ENCODE data around the gene VPS13D. TPM values are rescaled to one million over a fixed set of nuclear protein-coding genes. Genes with fewer than 3 reads are reported as not detected.

VPS13D gene
- total RNA-seq, 4 donors from 2014 or later = 137 to 238 (median 191) TPM

DNA sequence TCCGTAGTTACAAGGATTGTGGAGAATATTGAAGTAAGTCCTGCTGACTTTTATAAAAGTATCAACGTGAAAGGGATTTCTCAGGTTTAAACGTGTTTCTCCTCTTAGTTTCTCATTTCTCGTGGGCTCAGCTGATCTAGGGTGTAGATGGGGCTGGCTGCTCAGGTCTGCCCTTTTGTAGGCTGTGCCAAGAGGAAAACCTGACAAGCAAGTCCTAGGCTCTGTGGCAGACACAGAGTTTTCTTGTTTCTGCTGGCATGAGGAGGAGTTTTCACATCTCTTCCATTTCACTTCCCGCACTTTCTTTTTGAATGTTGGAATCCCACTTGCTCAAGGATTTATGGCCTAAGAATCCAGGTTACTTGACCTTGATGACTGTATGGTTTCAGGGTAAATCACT, 14.8 kb downstream of the VPS13D start:
- Histone ChIP-seq H3K27ac (peak overlapping the region in 1 of 3 donors; percentile 5), H3K9me3 (no peaks in the 10 kb centered on the region), H3K4me1 (peaks cover 9 to 21% of the 10 kb centered on the region in 2 donors), H3K27me3 (no peaks in the 10 kb centered on the region), H3K4me3 (replicated peaks in 1 of 3) (no peak overlapping the region), H3K36me3 (peaks cover 27 to 34% of the 10 kb centered on the region in 2 donors)
- 75 to 77% methylated on average over 5 of the region's 5 CpGs for WGBS, 2 donors
- intact Hi-C loops (cut with DNase I) = no loop called here
- peak in 1 of 2 donors; percentile 15 for DNase-seq
- TF ChIP-seq CTCF (IDR thresholded peaks at IDR 0.05) = no peak
- TF ChIP-seq POLR2A (IDR thresholded peaks at IDR 0.05) = no peak

DNA sequence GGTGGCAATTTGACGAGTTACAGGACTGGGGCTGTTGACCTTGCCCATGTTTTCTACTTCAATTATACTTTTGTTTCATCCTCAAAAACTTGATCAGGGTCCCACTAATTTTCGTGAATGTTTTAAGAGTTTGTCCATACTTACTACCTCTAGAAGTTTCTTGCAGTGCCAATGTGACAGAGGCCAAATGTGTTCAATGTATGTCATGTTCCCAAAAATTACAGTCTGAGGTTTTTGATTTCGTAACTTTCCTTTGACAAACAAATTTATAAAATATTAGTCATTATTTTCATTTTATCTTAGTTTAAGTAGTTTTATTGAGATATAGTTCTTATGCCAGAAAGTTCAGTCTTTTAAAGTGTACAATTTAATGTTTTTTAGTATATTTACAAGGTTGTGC, 15.3 kb downstream of the VPS13D start:
- no peak for DNase-seq
- 64 to 97% methylated on average over 3 of the region's 3 CpGs for WGBS, 2 donors
- Histone ChIP-seq H3K27ac (no peak overlapping the region), H3K9me3 (no peaks in the 10 kb centered on the region), H3K36me3 (peaks cover 33 to 39% of the 10 kb centered on the region in 2 donors), H3K27me3 (no peaks in the 10 kb centered on the region), H3K4me3 (replicated peaks in 1 of 3) (no peak overlapping the region), H3K4me1 (peaks cover 9 to 21% of the 10 kb centered on the region in 2 donors)
- no peak for TF ChIP-seq POLR2A (IDR thresholded peaks at IDR 0.05)
- intact Hi-C loops (cut with DNase I) = no loop called here

DNA sequence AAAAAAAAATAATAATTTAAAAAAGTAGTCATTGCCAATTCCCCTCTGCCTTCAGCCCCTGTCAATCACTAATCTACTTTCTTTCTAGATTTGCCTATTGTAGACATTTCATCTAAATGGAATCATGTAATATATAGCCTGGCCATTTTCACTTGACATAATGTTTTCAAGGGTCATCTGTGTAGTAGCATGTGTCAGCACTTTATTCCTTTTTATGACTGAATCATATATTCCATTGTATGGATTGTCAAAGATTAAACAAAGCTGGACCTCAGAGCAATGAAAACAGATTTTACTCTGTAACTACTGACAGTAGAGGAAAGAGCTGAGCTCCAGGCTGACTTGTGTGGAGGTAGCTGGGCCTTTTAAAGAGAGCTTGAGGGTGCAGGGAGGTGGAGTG, 15.9 kb downstream of the VPS13D start:
- H3K36me3 ChIP-seq = peaks cover 38 to 43% of the 10 kb centered on the region in 2 donors
- H3K27me3 ChIP-seq = no peaks in the 10 kb centered on the region
- H3K4me1 ChIP-seq = peaks cover 9 to 21% of the 10 kb centered on the region in 2 donors
- intact Hi-C loops (cut with DNase I) = no loop called here
- H3K9me3 ChIP-seq = no peaks in the 10 kb centered on the region
- no peak overlapping the region for H3K4me3 ChIP-seq (replicated peaks in 1 of 3)
- TF ChIP-seq CTCF (IDR thresholded peaks at IDR 0.05) = no peak
- TF ChIP-seq POLR2A (IDR thresholded peaks at IDR 0.05) = no peak
- peak; percentile 25 to 32 for DNase-seq
- H3K27ac ChIP-seq = no peak overlapping the region

DNA sequence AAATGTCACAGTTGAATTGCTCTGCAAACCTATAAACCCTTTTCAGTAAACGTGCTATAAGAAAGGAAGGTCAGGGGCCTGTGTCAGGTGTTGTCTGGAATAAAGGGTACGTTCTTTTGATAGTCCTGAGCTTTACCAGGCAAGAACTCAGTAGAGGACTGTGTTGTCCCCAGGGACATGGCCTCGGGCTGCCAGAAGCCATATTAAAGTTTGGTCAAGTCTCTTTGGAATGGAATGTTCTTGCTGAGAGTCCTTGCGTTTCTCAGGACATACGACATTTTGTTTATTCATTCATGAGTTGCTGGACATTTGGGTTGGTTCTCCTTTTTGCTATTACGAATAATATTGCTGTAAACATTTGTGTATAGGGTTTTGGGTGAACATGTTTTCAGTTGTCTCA, 16.8 kb downstream of the VPS13D start:
- H3K4me3 ChIP-seq (replicated peaks in 1 of 3) = no peak overlapping the region
- no peak for DNase-seq
- peaks cover 9 to 21% of the 10 kb centered on the region in 2 donors for H3K4me1 ChIP-seq
- intact Hi-C loops (cut with DNase I) = no loop called here
- no peaks in the 10 kb centered on the region for H3K9me3 ChIP-seq
- H3K27ac ChIP-seq = no peak overlapping the region
- TF ChIP-seq CTCF (IDR thresholded peaks at IDR 0.05) (no peak), POLR2A (IDR thresholded peaks at IDR 0.05) (no peak)
- H3K36me3 ChIP-seq = peaks cover 43 to 50% of the 10 kb centered on the region in 2 donors
- 88 to 91% methylated on average over 6 of the region's 6 CpGs for WGBS, 2 donors
- no peaks in the 10 kb centered on the region for H3K27me3 ChIP-seq

DNA sequence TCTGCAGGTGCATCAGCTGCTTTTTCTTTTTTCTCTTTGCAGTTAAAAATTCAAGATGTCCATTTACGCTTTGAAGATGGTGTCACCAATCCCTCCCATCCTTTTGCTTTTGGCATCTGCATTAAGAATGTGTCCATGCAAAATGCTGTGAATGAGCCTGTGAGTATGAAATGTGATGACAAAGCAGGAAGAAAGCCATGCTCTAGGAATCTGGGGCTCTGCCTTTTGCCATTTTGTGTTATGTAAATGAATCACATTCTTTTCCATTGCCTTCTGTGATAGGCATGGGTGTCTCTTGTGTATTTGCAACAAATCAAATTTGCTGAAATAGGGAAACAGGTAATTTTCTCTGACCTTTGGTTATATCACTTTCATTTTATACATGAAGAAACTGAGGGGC, 19.4 kb downstream of the VPS13D start:
- Histone ChIP-seq H3K4me1 (peaks cover 9 to 18% of the 10 kb centered on the region in 2 donors), H3K4me3 (replicated peaks in 1 of 3) (no peak overlapping the region), H3K27ac (no peak overlapping the region), H3K9me3 (no peaks in the 10 kb centered on the region), H3K36me3 (peaks cover 46 to 50% of the 10 kb centered on the region in 2 donors), H3K27me3 (no peaks in the 10 kb centered on the region)
- 98 to 100% methylated on average over 1 of the region's 1 CpG for WGBS, 2 donors
- TF ChIP-seq POLR2A (IDR thresholded peaks at IDR 0.05) = no peak
- TF ChIP-seq CTCF (IDR thresholded peaks at IDR 0.05) = no peak
- intact Hi-C loops (cut with DNase I) = no loop called here
- no peak for DNase-seq

DNA sequence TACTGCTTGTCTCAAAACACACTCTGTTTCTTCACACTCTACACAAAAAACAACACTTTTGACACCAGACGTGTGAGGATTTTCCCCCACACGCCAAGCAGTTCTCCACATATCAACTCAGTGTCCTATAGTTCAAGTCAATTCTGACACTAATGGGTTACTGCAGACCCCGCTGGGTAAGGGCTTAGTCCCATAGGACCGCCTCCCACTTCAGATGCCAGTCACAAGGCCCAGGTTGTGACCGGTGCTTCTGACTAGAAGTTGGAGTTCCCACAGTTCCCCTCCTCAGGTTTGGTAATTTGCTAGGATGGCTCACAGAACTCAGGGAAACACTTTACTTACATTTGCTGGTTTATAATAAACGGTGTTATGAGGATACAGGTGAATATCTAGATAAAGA, 19.9 kb downstream of the VPS13D start:
- TF ChIP-seq POLR2A (IDR thresholded peaks at IDR 0.05) (no peak), CTCF (IDR thresholded peaks at IDR 0.05) (no peak)
- intact Hi-C loops (cut with DNase I) = no loop called here

More for the DNA sequence above, 19.9 kb downstream of the VPS13D start:
- H3K36me3 ChIP-seq = peaks cover 43 to 45% of the 10 kb centered on the region in 2 donors
- peaks cover 6 to 13% of the 10 kb centered on the region in 2 donors for H3K4me1 ChIP-seq
- no peaks in the 10 kb centered on the region for H3K9me3 ChIP-seq
- H3K27me3 ChIP-seq = no peaks in the 10 kb centered on the region
- no peak for DNase-seq
- WGBS, 2 donors = 88 to 90% methylated on average over 6 of the region's 6 CpGs
- H3K27ac ChIP-seq = no peak overlapping the region
- no peak overlapping the region for H3K4me3 ChIP-seq (replicated peaks in 1 of 3)

Measured in thyroid gland (tissue), 4 donors.